NCI-H2107 treated with DMSO at 0.1 percent for 48 hours (cell line): Measurements from ENCODE around the gene EMID1.

ENCODE experiments used
- DNase-seq: peaks from one replicate; lab custom pipeline; 2025; ENCODE audit not compliant: unreplicated experiment; lab: John Stamatoyannopoulos, UW

Gene EMID1

DNA sequence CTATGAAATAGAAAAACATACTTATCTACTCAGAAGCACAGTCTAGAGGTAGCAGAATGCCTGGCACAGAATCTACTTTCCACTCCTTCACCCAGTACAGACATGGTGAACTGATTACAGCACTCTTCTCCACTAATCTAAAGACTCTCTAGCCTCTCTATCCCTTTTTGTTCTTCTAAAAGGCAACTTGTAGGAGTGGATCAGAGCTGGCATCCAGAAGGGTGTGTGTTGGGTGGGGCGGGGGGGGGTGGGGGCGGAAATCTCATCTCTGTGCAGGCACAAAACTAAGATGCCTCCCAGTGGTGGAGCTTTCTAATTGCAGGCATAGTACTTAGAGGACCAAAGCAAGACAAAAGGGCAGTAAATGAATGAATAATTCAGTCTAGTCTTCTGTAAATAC lies 11.5 kb upstream of the EMID1 start:
- no peak for DNase-seq

DNA sequence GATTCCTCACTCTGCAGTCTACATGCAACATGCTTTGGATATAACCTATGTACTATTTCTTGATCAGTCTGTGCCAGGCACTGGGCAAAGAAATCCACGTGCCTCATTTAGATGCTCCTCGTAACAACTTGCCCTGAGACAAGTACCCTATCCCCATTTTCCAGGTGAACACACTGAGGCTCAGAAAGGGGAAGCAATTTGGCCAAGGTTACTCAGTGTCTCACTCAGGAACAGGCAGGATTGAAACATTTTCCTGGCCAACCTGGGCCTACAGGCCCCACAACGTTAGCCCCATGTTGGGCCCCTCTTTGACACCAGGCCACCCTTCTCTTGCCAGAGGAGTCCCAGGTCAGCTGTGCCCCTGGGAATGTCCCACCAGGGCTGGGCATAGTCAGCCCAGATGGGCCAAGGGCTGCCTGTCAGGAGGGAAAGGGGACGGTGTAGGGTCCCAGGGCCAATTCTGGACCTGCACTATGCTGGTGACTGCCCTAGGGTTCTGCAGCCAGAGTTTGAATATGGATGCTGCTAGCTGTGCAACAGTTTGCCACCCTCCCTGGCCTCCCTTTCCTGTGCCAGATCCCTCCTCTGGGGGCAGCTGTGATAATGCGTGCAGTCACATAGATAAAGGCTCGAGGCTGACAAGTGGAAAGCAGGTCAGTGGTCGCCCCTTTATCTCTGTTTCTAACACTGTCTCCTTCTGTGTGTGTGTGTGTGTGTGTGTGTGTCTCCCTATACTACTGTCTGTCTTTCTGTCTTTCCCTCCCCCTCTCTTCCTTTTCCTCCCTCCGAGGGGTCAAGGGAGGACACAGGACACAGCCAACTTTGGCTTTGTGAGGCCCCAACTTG lies 10.4 kb upstream of the EMID1 start:
- no peak for DNase-seq

DNA sequence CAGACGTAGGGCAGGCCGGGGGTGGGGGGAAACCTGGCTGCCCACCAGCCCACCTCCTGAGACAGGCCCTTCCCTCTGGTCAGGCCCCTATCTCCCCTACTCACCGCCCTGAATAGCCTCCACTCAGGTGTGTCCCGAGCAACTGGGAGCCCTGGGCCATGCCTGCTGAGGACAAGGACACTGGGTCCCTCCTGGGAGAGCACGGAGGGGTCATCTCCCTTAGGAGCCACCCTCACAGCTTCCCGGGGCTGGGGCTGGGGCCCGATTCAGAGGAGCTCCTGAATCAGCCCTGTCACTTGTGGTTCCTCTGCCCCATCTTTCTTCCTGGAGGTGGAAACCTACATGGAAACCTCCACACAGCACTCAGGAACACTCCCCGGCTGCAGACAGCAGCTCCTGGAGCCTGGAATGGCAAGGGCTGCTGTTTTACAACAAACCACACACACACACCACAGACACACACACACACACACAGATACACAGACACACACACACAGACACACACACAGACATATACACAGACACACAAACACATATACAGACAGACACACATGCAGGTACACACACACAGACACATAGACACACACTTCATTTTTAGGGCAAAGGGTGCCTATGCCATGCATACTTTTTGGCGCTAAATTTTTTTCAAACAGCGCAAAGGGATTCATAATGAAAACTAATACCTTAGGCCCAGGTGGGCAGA lies 9.6 kb upstream of the EMID1 start:
- no peak for DNase-seq

DNA sequence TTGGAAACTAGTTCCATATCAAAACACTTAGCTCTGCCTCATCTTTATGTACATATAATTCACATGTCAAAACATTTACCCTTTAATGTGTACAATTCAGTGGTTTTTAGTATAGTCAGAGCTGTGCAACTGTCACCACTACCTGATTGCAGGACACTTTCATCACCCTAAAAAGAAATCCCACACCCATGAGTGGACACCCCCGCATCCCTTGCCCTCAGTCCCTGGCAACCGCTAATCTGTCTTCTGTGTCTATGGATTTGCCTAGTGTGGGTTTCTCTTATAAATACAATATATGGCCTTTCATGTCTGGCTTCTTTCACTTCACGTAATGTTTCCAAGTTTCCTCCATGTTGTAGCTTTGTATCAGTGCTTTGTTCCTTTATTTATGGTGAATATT lies 8.6 kb upstream of the EMID1 start:
- no peak for DNase-seq

DNA sequence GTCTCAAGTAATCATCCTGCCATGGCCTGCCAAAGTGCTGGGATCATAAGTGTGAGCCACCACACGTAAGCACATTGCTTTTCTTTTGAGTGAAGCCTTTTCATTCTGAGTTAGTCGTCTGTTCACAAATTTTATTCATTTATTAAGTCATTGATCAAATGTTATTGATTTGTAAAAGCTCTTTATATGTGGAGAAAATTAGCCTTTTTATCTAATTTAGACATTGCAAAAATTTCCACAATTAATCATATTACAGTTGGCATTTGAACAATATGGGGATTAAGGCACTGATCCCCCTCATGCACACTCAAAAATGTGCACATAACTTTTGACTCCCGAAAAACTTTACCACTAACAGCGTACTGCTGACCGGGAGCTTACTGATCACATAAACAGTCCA lies 7.5 kb upstream of the EMID1 start:
- DNase-seq, result no peak

DNA sequence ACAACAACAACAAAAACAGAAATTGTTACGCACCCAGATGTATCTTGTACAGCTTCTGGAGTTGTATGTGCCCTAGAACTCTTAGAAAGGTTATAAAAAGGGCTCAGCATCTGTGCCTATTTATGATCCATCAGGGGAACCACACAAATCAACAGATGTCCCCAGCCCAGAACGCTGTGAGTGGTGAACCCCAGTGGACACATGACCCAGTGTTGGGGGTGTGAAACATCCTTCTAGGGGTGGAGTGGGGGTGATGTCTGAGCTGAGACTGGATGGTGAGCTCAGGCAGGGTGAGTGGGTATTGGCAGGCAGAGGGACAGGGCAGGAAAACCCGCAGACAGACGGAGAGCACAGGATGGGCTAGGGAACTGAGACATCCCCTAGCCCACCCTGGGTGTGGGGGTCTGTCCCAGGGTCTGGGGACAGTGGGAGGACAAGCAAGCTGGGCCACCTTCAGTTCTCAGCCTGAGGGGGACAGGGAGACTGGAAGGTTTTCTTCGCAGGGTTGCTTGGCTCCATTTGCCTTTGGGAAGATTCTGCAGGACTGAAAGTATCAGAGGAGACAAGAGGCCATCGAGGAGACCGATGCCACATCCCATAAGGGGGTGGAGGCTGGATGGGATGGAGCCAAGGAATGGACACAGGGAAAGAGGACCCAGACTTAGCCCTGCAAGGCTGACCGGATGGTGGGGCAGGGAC lies 5.8 kb upstream of the EMID1 start:
- DNase-seq, result no peak

DNA sequence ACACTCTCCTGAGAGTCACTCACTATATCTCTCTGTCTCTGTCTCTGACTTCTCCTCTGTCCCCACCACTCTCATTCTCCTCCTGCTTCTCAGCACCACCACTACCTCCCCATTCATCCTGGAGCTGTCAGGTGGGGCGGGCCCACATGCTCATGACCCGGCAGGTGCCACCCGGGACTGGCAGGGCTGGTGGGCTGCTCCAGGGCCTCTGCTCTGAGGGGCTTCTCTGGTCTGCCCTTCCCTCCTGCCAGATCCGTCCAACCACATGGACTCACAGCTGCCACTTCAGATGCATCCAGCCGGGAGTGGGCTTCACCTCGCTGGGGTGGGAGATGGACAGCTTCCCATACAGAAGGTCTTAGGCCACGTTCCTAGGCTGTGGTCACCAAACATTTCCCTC lies 4.8 kb upstream of the EMID1 start:
- no peak for DNase-seq

DNA sequence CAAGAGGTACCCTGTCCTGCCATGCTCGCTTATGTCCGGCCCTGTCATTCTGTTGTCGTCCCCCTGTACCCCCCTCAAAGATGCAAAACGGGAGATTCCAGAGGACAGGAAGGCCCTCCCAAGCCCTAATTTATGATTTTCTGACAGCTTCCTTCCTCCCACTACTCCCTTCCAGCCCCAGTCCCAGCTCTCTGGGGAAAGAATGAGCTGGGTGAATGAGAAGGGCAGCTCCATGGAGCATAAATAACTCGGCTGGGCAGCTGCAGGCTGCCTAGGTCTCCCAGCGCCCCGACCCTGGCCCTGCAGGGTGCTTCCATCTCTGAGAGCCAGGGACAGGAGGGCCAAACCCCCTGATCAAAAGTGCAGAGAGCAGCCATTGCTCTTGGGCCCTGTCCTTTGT lies 3.9 kb upstream of the EMID1 start:
- no peak for DNase-seq

DNA sequence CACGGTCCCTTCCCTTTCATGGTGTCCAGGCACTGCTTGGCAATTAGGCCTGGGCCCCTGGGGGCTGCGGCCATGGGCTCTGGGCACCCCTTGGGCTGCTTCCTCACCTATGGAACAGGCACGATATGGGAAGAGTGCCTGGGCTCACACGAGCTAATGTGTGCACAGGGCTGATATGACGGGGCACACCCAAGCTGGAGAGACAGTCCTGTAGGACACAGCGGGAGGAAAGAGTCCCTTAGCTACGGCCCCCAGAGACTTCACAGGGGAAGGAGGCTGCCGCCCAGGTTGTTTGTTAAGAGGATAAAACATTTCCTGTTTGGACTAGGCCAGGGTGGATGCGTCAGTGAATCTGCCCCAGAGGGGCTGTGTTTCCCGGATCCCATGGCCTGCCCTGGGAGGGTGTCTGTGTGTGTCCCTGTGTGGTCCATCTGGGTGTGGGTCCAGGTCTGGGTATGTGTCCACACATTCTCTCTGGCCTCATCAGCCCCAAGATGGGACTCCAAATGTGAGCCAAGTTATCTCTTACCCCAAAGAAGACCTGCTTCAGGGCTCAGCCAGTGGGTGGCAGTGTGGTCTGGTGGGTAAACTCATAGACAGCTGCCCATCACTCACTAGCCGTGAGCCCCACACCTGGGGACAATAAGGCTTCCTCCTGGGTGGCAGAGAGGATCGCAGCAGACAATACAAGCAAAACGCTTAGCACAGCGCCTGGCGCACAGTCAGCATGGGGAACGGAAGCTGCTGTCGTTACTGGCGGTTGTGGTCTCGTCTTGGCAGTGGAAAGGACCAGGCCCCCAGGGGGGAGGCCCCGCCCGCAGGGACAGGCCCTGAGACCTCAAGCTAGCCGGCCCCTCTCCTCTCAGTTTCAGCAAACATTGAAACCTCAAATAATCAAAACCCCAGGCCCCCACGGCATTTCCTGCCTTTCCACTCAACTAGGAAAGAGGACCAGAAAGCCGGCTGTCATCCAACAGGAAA lies 3.2 kb upstream of the EMID1 start:
- peak; percentile 33 for DNase-seq

DNA sequence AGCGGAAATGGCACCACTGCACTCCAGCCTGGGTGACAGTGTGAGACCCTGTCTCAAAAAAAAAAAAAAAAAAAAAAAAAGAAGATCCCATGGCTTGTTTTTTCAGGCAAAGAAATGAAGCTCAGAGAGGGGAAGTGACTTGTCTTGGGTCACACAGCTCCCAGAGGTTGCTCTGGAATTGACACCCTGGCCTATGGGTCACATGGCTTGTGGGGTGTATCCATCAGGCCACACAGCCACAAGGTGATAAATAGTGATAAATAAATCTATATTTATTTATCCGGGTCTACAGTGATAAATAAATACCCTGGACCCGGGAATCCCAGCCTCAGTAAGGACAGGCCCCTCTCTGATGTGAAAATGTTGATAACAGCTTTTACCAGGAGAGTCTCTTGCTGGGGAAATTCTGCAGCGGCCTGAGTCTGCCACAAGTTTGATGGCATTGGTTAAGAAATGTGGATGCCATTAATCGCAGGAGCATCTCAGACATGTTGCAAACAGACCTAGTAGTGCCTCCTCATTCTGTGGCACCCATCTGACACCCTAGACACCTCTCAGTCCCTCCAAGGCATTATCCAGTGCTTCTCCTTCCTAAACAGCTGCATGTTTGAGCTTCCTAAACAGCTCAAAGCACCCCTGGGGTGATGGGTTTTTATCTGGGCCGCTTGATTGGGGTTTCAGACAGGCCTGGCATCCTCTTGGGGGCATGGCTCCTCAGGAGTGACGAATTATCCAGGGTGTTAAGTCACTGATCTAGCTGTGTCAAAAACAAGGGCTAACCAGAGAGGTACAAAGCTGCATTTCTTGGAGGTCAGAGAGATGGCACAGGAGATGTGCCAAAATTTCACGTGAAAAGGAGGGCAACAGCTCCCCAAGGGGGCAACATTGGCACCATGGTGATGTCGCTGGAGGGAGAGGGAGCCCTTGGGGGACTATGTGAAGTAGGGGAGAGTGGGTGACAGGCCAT lies 1.9 kb upstream of the EMID1 start:
- no peak for DNase-seq

DNA sequence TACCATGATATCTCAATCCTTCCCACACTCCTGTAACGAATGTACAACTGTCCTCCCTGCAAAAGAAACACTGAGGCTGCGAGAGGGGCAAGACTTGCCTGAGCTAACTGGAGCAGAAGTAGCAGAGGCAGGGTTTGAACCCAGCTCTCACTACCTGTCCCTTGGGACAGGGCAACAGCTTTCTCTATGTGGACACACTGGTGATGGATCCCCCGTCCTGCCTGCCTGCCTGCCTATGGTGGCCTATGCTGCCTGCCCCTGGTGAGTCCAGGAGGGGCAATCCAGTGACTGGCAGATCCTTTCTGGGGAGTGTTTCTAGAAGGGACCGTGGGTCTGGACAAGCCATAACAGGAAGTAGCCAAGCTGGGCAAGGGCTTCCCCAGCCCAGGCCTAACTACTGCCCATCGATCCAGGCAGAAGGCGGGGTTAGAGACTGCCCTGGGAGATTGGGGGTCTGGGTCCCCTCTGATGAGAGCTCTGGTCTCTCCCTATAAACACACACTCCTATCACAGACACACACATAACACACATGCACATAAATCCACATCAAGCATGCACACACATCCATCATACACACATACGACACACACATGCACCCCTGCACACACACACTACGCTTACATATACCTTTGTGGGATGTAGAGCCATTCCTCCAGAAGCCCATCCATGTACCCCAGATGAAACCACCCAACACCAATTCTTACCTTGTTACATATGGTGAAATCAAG lies 1.1 kb upstream of the EMID1 start:
- DNase-seq, result no peak

DNA sequence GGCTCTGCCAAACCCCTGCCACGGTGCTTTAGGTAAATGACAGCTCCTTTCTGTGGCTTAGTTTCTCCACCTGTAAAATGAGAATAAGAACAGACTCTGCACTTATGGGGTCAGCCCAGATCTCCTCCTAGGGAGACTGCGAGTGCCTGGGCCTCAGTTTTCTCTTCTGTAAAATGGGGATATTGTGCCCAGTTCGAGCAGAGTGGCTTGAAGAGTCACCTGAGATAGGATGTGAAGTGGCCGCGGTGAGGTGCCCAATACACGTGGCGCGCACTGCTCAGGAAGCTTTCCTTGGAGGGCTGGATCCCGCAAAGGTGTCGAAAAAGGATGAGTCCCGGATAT lies 473 bp upstream of the EMID1 start:
- DNase-seq, result no peak

DNA sequence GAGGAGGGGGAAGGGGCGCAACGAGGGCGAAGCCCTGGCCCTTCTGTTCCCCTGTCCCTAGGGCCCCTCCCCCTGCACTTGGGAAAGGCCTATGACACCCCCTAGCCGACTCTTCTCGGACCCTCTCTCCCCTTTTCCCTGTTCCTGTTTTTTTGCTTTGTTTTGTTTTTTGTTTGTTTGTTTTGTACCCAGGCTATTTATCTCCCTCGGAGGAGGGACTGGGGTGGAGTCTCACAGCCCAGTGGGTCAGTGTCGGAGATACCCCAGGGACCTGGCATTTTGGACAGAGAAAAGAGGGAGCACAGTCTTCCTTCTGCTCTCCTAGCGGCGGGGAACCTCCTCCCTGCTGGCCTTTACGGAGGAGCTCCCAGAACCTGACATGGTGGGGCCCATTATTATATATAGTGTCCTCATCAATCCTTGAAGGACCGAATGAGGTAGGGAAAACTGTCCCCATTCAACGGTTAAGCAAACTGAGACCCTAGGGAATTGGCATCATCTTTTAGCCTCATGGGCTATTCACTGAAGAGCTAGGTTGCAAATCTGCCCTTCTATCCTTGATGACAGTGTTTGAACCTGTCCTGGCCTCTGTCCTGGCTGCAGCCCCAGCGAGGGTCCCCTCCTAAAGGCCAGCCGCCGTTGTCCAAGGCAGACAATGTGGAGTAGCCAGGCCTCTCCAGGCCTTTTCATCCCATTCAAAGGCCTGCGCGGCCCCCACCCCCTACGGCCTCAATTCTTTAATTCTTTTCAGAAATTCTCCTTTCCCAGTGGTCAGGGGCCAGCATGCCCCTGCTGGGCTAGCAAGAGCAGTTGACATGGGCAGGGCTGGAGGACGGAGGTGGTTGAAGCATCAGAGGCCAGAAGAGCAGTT lies 911 bp downstream of the EMID1 start:
- DNase-seq, result no peak

DNA sequence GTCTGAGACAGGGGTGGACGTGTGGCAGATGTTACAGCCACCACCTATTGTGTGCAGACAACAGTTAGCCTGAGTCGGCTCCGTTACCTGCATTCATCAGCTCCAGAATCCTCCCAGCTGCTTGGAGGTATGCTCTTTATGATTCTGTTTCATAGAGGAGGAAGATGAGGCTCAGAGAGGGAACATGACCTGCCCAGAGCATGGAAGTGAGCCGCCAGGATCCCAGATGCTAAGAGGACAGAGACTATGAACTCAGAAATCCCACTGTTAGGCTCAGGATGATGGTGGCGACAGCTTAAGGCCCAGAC lies 1.5 kb downstream of the EMID1 start:
- DNase-seq, result no peak

DNA sequence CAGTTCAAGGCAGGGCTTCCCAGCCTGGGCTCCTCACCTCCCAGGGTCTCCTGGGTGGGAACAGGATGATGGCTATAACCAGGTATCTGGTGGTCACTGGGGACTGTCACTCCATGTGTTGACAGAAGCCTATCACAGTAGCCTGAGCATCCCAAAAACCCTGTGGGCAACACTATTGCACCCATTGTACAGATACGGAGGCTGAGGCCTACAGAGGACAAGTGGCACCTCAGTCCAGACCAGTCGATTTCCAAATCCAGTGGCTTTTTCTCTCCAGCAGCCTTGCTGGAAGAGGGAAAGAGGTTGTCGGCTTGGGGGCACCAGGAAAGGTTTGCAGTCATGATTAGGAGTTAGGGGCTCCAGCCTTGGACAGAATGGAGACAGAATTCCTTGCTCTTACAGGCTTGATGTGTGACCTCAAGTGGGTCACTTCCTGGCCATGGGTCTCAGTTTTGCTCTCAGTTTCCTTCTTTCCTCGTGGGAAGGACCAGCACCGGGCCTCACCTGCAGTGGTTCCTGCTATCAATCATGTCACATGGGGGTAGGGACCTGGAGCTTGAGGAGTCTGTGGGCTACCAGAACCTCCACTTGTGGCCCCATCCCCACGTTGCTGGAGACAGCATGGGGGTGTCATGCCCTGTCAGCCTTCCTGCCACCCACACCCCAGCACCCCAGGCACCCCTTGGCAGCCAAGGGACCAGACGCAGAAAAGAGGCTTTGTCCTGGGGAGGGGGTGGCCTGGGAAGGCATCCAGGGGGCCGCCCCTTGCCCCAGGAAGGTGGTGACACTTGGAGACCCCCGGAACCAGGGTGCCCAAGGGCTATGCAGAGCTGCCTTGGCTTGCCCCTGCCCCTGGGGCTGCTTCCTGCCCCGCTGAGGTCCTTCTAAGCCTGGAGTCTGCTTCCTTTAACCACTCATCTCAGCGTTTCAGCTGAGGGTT lies 2.1 kb downstream of the EMID1 start:
- DNase-seq, result no peak

DNA sequence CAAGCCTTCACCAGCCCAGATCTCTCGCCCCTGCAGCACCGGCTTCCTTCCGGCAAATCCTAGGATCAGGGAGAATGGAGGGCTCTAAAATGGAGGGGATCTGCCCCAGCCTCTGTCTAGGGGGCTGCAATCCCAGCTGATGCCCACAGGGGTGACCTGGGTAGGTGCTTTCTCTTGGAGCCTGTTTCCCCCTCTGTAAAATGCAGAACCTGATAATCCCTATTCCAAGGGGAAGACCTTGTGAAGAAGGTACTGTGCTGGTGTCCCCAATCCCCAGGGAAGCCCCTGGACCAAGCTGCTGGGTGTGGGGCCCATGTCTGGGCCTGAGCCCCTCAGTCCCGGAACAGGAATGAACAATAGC lies 2.8 kb downstream of the EMID1 start:
- DNase-seq, result no peak

DNA sequence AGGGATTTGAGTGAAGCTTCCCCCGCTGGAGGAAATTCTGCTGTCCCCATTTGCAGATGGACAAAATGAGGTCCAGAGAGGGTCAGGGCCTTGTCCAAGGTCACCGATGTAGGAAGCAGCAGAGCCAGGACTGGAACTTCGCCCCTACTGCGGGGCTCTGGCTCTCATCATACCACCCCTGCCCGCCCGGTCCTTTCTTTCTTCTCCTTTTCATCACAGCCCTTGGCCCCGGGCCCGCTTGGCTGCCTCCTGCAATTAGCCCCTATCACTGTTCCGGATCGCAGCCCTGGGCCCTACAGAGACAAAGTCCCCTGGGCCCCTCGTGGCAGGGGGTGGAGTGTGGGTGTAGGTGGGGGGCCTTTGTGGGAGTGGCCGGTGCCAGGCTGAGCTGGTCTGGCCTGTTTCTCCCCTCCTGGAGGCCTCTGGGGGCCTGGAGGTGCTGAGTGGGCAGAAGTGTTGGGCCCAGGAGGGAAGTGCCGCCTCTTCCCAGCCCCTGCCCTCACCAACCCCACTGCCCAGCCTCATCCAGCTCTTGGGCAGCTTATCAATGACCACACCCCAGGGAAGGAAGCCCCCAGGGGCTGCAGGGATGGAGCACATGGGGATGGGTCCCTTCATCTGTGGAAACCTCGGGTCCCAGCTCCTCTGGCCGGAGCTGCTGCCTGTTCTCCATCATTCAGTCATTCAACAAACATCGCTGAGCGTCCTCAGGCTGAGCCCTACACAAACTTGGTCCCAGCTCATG lies 3.4 kb downstream of the EMID1 start:
- no peak for DNase-seq
